NCI-H1092 treated with DMSO at 0.1 percent for 48 hours (cell line): ENCODE results near the gene EXOC1L.
A peak's percentile ranks its signal among the peaks of the same experiment; 100 is the strongest.
"Not testable (repeated sequence)": the region's sequence is repeated elsewhere in the genome, so short reads cannot be mapped to it uniquely, and the experiment has no call there.

Experiments
- DNase-seq: peaks from one replicate; lab custom pipeline; 2025; lab: John Stamatoyannopoulos, UW

EXOC1L gene

GRCh38 chr4:55838356-55838755, 18.8 kb downstream of the EXOC1L start:
- no peak for DNase-seq

- no peak for DNase-seq
Measured at GRCh38 chr4:55838952-55839351, 19.4 kb downstream of the EXOC1L start.

GRCh38 chr4:55840956-55841355, 21.4 kb downstream of the EXOC1L start:
- DNase-seq: no peak

GRCh38 chr4:55841373-55842239, 22.0 kb downstream of the EXOC1L start:
- DNase-seq: not testable (repeated sequence)

GRCh38 chr4:55842312-55842711, 22.7 kb downstream of the EXOC1L start:
- not testable (repeated sequence) for DNase-seq

GRCh38 chr4:55849724-55850123, 30.1 kb downstream of the EXOC1L start:
- DNase-seq: no peak

GRCh38 chr4:55851885-55852284, 32.3 kb downstream of the EXOC1L start:
- DNase-seq: no peak

- DNase-seq: peak; percentile 97
Measured at GRCh38 chr4:55853484-55854046, 34.0 kb downstream of the EXOC1L start, which contains the start of gene EXOC1. Gene EXOC1, plus strand, starts transcription at chr4:55853648. Its CDS starts 4,676 bp downstream, at chr4:55858324.

GRCh38 chr4:55854129-55854528, 34.5 kb downstream of the EXOC1L start:
- DNase-seq: no peak

GRCh38 chr4:55857586-55857985, 38.0 kb downstream of the EXOC1L start:
- DNase-seq: no peak

- DNase-seq: no peak
Measured at GRCh38 chr4:55859711-55860110, 40.1 kb downstream of the EXOC1L start.

GRCh38 chr4:55864577-55865223, 45.1 kb downstream of the EXOC1L start:
- DNase-seq: no peak

- no peak for DNase-seq
Measured at GRCh38 chr4:55865228-55865806, 45.7 kb downstream of the EXOC1L start.

GRCh38 chr4:55866290-55866907, 46.8 kb downstream of the EXOC1L start:
- DNase-seq: no peak

- peak; percentile 66 for DNase-seq
Measured at GRCh38 chr4:55866973-55867574, 47.5 kb downstream of the EXOC1L start.

GRCh38 chr4:55868581-55869090, 49.0 kb downstream of the EXOC1L start:
- no peak for DNase-seq

- DNase-seq: no peak
Measured at GRCh38 chr4:55871299-55871800, 51.8 kb downstream of the EXOC1L start.

- no peak for DNase-seq
Measured at GRCh38 chr4:55874831-55875230, 55.2 kb downstream of the EXOC1L start.

GRCh38 chr4:55876387-55876786, 56.8 kb downstream of the EXOC1L start:
- no peak for DNase-seq

- DNase-seq: no peak
Measured at GRCh38 chr4:55879224-55879623, 59.6 kb downstream of the EXOC1L start.

GRCh38 chr4:55880652-55881280, 61.2 kb downstream of the EXOC1L start:
- DNase-seq: no peak
